GM18511 (cell line): ENCODE data around the gene TRAPPC3L.

Experiments
- ATAC-seq: cut with Tn5 transposase; IDR thresholded peaks from one replicate; pipeline ENCODE4 v1.9.1; 2021; ENCODE audit warnings: mild to moderate bottlenecking, moderate library complexity; ENCODE audit not compliant: unreplicated experiment

The TRAPPC3L gene

DNA sequence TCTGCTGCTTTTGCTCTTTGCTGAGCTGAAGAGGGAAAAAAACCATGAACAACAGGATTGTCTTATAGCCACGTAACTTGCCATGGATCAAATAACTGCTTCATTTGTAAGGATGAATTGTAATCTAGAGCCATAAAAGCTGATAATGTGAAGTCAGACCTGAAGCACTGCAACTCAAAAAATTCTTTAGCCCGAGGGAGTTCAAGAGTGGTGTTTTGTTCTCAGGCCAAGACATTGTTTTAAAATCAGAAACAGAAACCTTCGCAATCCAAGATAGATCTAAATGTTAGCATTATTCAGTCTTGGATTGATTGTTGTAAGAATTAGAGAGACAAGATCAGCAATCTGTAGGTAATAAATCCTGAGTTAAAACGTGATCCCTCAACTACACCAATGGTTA lies at the start of gene TRAPPC3L:
TSS of gene TRAPPC3L (minus strand) at position 34 of the 400 bp plus-strand sequence. CDS start 170 bp downstream, outside the sequence.
- ATAC-seq, result no peak

DNA sequence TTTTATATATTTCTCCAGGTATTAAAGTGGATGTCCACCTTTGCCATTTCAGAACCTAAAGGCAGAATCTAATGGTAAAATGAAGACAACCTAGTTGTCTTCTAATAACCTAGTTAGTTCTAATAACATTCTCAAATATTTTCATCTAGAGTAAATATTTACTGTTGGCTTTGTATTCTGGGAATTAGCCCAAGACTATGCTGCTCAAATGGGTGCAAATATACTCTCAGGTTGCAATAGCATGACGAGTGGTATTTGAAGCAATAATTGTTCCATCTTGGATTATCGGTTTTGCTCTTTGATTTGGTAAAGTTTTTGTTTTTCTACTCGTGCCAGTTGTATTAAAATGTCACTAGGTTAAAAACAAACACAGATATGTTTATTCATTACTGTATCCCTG lies 49.8 kb upstream of the TRAPPC3L start:
- ATAC-seq, result no peak

DNA sequence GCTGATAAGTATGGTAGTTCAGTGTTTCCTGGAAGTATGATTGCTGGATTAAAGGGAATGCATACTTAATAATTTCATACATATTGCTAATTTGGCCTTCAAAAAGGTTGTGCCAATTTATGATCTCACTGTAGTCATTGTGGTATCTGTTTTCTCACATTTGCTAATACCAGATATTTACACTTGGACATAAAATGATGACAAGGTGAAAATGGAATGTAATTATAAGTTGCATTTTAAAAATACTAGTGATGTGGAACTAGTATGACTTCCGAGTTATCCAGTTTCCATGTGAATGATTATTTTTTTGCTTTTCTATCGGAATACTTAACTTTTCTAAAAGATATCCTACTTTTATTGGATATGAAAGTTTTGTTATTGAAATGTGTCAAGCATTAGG lies 41.3 kb upstream of the TRAPPC3L start:
- no peak for ATAC-seq

DNA sequence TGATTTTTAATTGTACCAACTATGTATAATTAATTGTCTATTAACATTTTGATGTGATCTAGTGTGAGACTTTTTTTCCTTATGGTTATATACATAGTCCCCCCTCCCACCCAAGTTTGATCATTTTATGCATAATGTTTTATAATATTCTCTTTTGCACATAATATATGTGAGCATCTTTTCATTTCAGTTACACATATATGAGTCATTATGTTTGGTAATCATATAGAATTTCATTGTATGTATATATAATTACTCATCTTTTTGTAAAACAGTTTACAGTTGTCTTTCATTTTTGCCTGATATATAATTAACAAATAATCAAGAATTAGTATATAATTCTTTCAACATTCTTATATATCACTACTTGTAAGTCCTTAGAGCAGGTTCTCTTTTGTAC lies 40.8 kb upstream of the TRAPPC3L start:
- no peak for ATAC-seq

DNA sequence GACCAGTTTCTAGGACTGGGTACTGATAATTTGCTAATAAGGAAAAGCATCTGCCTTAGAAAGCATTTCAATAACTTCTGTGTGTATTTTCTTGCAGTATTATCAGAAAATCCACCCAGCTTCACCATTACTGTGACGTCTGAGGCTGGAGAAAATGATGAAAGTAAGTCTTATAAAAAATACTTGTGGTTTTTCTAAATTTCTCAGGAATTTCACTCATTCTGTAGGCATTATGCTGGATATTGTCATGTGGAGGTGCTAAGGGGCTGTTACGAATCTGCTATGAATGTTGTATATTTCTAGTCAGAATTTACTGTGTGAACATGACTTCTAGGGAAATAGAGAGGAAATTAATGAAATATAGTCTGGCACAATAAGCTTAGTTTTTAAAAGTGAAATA lies 34.7 kb upstream of the TRAPPC3L start:
- no peak for ATAC-seq

- no peak for ATAC-seq
Measured at GRCh38 chr6:116579143-116579542, 33.7 kb upstream of the TRAPPC3L start.

DNA sequence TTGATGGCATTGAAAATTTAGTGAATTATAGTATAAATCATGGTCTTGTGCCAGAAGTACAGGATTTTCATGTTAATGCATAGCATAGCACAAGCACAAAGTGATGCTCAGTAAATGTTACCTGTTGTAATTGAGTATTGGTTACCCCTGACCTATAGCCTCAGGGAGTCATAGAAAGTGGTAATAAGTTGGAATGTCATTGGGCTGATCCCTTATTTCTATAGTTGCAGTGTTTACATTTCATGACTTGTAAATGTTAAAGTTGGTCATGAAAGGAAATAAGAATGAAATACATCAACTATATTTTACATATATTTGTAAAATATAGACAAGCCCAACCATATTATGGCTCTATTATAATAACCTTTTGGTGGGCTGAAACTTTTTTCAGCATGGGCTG lies 32.9 kb upstream of the TRAPPC3L start:
- no peak for ATAC-seq

DNA sequence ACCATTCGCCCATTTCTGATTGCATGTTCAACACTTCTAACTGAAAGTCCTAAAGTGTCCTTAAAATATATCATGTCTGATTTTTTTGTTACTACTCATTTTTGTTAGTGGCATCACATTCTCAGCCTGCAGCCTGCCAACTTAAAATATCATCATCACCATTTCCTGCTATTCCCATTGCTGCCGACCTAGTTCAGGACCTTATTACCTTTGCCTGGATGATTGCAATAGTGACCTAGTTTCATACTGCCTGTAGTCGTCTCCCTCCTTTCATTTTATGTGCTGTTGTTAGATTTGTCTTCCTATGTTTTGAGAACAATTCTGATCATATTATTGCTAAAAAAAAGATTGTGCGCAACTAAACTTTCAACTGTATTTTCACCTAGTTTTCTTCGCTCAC lies 32.0 kb upstream of the TRAPPC3L start:
- no peak for ATAC-seq

DNA sequence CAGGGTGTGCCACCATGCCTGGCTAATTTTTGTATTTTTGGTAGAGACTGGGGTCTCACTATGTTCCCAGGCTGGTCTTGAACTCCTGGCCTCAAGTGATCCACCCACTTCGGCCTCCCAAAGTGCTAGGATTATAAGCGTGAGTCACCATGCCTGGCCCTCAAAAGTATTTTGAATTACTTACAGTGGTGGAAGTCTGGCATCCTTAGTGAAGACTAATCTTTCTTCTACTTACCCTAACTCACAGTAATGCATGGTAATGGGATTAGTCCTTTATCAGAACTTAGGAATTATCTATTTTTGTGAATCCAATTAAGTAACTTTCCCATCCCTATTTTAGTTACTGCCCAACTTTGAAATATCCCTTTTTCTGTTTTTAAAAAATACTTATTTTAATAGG lies 29.7 kb upstream of the TRAPPC3L start:
- no peak for ATAC-seq

GRCh38 chr6:116572162-116572561 lies 26.7 kb upstream of the TRAPPC3L start:
- no peak for ATAC-seq

GRCh38 chr6:116571683-116572000 lies 26.2 kb upstream of the TRAPPC3L start:
- no peak for ATAC-seq

- ATAC-seq, result peak; percentile 94
Measured at GRCh38 chr6:116570856-116571682, 25.6 kb upstream of the TRAPPC3L start, which contains the start of gene RWDD1. Gene RWDD1 (plus strand): TSS chr6:116571504. CDS start chr6:116571583, 79 bp downstream.

GRCh38 chr6:116568821-116569755 lies 23.6 kb upstream of the TRAPPC3L start:
- ATAC-seq, result no peak

DNA sequence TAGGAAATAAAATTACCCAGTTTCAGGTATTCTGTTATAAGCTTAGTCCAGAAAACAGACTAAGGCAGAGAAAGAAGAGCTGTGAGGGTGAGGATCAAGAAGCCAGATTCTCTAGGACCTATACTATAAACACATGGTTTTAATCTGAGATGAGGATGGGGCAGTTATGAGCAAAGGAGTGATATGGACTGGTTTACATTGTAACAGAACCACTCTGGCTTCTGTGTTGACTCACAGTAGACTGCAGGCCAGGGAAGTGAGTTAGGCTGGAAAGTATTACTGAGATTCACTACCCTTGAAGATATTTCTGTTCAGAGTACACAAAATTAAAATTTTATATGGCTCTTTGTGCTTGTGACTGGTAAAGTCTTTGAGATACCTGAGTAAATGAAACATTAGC lies 22.6 kb upstream of the TRAPPC3L start:
- no peak for ATAC-seq

GRCh38 chr6:116564921-116565872 lies 19.7 kb upstream of the TRAPPC3L start:
- no peak for ATAC-seq

DNA sequence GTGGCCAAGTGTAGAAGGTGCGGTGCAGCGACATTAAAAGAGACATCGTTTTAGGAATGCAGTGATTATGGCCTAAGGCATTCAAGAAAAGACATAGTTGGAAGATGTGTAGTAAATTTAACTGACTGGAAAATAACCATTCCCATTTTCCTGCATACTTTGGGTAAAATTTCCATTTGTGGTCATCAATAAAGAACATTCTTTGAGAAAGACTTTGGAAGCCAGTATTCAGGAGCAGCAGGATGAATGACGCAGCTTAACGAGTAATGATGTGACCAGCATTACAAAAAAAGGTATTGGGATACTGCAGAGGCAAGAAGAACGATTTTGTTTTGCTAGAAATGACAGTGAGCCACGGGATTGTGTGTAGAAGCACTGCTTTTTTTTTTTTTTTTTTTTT lies 18.8 kb upstream of the TRAPPC3L start:
- ATAC-seq, result no peak

DNA sequence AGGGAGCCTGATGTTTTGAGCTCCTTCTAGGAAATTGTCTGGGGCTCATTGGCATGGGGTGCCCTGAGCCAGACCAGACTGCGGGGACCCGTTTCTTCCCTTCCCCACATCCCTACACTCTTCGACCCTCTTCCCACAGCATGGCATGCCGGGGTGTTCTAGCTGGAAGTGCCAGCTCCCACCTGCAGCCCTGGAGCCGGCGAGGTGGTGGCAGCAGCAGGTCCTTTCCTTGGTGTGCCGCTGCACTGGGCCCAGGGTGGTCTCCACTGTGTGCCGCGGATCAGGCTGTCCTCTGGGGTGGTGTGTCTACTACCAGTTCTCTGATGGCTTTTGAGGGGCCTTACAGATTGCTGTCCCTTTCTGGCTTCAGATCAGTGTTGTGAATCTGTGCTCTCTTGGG lies 18.3 kb upstream of the TRAPPC3L start:
- no peak for ATAC-seq

DNA sequence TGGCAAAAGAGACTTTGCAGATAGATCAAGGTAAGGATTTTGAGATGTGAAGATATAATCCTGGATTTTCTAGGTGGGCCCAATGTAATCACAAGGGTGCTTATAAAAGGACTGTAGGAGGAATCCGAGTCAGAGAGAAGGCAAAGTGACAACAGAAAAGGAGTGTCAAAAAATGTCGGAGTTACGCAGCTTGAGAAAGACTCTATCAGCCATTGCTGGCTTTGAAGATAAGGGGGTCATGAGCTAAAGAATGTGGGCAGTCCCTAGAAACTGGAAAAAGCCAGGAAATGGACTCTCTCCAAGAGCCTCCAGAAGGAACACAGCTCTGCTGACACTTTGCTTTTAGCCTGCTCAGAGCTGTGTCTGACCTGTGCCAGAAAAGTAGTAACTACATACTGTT lies 17.1 kb upstream of the TRAPPC3L start:
- no peak for ATAC-seq

DNA sequence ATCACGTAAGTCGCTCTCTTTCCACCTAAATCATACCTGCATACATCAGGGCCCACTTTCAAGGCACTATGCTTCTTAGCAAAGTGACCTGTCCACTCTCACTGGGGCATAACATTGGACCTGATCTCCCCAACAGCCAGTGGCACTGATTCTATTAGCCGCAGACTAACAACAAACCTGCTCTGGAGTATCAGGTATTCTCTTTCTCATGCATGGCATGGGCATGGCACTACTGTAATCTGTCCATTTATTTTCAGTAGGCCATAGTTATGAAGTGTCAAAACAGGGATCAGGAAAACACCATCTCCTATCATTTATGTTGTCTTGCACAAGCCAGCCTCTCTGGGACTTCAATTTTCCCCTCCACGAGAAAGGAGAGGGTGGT lies 16.5 kb upstream of the TRAPPC3L start:
- ATAC-seq, result no peak

DNA sequence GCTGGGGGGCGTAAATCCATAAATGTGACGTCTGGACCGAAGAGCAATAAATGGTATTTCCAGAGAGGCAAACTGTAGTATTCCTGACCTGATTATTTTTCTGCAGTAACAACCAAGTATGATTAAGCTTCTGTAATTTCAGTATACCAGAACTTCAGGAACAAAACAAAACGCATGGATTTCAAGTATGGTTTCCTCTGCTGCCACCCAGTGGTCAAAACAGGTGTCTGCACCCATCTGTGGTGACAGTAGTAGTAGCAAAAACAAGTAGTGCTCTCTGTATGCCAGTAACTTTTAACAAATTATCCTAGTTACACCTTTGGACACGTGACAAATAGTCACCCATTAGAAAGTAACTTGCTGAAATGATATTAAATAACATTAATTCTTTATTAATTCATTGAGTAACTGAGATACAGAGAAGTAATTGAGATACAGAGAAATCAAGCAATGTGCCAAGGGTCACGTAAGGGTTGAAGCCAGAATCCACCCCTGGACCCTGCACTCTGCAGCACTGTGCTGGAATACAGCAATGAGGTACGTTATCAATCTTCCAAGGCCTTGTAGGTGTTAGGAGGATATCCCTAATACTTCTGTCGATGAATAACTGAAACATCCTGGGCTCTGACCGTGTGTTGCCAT lies 16.0 kb upstream of the TRAPPC3L start:
- ATAC-seq, result peak; percentile 73
